Body of pancreas (tissue), 4 donors: ENCODE measurements around the gene SPATA33.

Experiments used
- POLR2A ChIP-seq, 3 donors: fragments of 450-650 bp; IDR thresholded peaks; one replicate each; pipeline ENCODE4 v1.6.1; 2016; ENCODE audit warnings: antibody characterized with exemption in 3 of 3, mild to moderate bottlenecking in 2 of 3
- TF ChIP-seq, protein P1 (sequence below), 7 experiments: fragments of 450-650 bp in 4 of 7; fragments of 200-600 bp in 3 of 7; sonication (generic) in 3 of 7; IDR thresholded peaks; one replicate each; pipeline ENCODE4 v1.5.1; 2016 to 2019; ENCODE audit warnings: antibody characterized with exemption in 7 of 7

DNA sequence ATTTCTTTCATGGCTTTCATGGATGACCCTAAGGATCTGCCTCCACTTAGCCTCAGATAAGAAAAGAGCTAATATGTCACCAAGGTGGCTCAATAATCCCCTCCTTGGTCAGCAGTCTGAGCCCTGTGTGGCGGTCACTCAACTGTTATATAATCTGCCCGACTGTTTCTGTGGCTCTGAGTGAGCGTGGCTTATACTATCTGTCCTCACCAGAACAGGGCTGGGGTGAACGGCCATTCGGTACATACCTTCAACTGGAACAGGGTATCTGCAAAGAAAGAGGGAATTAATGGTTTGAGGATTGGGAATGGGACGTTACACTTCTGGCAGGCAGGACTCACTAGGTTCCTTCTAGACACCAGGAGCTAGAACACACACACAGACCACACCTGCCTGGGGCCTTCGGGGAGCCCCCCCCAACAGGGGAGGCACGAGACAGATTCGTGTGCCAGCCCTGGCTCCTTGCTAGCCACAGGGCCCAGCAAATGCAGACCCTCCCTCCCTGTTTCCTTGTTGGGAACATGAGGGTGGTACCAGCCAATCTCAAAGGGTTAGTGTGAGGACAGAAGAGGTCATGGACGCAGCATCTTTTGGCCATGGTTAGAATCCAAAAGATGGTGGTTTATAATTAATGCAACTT, 3.9 kb upstream of the SPATA33 start:
- TF ChIP-seq, protein P1, sequence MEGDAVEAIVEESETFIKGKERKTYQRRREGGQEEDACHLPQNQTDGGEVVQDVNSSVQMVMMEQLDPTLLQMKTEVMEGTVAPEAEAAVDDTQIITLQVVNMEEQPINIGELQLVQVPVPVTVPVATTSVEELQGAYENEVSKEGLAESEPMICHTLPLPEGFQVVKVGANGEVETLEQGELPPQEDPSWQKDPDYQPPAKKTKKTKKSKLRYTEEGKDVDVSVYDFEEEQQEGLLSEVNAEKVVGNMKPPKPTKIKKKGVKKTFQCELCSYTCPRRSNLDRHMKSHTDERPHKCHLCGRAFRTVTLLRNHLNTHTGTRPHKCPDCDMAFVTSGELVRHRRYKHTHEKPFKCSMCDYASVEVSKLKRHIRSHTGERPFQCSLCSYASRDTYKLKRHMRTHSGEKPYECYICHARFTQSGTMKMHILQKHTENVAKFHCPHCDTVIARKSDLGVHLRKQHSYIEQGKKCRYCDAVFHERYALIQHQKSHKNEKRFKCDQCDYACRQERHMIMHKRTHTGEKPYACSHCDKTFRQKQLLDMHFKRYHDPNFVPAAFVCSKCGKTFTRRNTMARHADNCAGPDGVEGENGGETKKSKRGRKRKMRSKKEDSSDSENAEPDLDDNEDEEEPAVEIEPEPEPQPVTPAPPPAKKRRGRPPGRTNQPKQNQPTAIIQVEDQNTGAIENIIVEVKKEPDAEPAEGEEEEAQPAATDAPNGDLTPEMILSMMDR (IDR thresholded peaks at IDR 0.05), result no peak
- no peak for TF ChIP-seq POLR2A (IDR thresholded peaks at IDR 0.05)
